Measurements from ENCODE around the gene PGM5.
A peak's percentile ranks its signal among the peaks of the same experiment; 100 is the strongest.
"Not testable (repeated sequence)": the region's sequence is repeated elsewhere in the genome, so short reads cannot be mapped to it uniquely, and the experiment has no call there.

PGM5 gene

DNA sequence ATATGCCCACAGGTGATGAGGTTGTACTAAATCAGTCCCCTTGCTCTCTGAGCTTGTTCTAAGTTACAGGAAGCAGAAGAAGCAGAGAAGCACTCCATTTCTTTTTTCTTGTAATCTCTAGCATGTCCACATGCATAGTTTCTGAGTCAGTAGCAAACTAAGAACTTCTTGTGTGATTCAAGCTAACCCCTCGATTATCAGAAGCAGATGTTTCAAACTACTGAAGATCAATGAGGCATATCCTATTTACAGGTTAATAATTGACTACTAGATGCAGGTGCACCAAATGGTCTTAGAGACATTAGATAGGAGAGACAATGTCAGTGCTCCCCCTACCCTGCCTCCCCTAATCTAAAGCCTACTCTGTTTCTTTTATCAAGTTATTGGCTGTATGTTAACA lies 21.3 kb downstream of the PGM5 start:
- DNase-seq: not testable (repeated sequence)

DNA sequence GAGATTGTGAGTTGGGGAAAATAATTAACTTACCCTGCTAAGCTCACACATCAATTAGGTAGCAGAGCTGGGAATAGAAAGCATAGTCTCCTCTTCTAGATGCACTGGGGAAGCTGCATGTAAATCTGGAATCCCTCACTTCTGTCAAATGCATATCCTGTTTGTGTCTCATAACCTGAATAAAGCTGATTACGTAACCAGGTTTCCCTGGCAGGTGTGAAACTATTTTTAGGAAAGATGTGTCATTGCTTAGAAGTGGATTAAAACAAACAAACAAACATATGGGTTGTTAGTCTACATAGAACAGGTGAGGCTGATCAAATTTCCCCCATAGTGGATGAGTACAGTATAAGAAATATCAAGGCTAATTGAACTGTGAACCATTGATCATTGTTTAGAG lies 27.5 kb downstream of the PGM5 start:
- not testable (repeated sequence) for DNase-seq

DNA sequence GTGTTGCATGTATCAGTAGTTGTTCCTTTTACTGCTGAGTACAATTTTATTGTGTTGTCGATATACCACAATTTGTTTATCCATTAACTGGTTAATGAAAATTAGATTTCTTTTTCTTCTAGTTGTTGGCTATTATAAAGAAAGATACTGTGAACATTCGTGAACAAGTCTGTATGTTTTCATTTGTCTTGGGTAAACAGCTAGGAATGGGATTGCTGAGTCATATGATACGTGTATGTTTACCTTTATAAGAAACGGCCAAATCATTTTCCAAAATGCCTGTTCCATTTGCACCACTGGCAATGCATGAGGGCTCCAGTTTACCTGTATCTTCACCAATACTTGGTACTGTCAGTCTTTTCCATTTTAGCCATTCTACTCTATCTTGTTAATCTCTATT lies 33.1 kb downstream of the PGM5 start:
- DNase-seq: not testable (repeated sequence)

DNA sequence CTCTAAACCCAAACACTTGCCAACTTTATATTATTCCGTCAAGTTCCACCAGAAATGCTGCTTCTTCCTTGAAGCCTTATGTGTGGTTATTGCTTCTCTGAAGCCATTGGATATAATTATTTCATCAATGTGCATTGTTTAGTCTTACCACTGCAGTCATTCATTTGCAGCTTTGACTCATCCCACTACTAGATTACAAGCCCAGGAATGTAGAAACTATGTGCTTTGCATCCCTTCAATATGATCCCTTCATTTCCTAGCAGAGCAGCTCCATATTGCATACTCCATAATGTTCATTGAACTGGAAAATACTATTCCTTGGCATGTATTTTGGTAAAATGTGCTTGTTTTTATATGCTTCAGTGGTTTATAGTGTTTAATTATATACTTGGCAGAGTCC lies 34.3 kb downstream of the PGM5 start:
- not testable (repeated sequence) for DNase-seq

DNA sequence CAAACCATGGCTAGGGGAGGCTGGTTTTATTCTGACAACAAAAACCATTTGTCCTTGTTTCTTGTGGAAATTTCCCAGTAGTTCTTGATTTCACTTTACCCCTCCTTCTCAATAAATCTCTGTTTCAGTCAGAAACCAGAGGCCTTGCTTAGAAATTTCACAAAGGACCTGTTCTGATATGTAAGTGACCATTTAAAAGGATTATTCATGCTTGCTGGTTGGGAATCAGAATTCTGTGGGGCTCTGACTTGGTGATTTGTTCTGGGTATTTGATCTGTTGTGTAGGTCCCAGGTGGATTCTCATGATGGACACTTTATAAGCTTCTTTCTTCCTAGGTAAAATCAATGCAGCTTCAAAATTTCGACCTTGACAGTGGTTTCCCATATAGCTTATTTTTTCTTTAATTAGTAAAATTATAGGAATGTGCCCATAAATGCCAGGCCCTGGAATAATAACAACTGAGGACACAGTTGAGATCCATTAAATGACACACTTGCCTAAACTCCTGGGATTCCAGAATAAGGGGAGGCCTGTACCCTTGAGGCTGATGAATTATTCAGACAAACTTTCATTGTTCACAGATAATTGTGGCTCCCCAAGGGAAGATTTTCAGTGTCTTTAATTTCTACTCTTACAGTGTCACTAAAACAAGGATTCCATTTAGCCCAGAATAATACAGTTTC lies 40.1 kb downstream of the PGM5 start:
- peak; percentile 17 for DNase-seq

DNA sequence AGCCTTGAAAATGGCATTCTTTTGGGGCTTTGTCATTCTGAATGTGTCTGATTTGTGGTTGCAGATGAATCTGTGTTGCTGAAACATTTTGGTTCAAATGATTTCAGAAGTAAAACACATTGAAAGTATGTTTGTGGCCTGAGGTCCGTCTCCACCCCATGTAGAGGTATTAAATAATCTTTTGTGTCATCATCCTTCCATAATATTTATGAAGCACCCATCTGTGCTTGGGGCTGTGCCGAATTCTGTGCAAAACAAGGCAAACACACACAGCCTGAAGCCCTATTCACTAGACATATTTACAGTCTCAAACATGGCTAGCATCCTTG lies 40.6 kb downstream of the PGM5 start:
- peak; percentile 79 for DNase-seq

DNA sequence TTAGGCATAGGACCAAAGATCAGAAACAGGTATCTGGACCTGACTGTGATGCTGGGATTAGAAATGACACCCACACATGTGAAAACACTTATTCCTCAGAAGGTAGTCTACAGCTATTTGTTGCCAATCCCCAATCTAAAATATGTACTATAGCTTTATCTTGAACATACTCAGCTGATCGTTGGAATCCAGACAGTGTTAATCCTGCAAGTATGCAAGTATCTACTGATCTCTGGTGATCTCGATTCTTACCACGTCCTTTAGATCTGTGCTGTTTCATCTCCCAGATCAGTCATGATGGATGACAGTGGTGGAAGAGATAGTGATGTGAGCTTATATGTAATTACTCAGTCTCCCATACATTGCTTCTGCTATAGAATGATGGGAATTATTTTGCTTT lies 41.4 kb downstream of the PGM5 start:
- DNase-seq: peak; percentile 3

DNA sequence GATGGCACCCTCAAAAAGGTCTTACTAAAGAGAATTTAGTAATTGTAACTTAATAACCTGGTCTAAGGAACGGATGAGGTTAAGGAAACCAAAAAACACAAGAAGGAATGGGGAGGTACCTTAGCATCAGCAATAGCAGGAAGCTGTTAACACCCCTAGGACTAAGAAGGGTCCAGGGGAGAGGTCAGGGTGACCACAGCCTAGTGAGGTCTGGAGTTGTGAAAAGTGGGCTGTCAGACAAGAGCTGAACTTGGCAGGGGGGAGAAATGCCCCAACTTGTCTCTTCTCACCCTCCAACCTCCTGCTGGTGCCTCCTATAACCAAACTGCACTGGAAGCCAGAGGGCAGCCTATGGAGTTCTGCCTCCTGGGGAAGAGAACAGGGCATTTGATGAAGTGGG lies 41.9 kb downstream of the PGM5 start:
- not testable (repeated sequence) for DNase-seq

DNA sequence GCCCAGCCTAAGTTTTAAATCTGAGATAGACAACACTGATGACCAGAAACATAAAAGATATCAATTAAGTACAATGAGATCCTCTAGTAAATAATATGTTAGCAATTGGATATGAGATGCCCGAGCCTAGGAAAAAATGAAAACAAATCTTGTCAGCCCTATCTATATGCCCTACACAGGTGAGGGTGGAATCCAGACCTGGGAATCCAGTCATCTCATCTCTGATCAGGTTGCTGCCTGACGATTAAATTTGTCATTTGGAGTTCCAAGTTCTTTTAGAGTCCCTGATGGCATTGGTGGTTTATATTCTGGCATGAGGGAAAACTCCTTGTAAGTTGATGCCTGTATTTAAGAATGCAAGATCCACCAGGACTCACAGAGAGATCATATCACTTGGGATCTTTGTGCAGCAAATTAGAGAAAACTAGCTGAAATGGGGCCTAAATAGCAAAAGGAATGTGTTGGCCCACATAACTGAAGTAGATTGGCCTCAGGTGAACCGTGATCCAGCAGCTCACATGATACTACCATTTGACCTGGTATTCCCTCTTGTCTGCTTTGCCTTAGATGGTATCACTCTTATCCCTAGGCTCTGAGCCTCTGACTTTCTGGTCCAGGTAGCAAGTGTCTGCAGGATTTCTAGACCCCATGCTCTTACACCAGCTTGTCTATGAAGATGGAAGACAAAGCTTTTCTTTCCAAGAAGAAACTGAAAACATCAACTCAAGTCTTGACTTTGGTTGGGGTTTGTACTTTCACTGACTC lies 48.2 kb downstream of the PGM5 start:
- DNase-seq: not testable (repeated sequence)

DNA sequence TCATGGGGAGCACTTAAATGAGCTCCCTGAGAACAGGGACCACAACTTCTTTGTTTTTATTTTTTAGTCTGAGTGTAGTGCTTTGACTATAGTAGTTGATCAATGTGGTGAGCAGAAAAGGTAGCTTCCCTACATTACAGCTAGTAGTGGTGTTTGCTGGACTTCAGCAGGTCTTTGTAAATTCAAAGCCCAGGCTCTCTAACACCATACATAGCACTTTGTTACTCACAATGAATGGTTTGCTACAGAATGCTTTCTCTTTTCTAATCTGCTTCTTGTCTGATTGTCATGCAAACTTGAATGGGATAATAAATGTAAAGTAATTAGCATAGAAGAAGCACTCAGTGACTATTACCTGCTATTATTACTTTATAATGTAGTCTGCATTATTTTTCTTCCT lies 55.5 kb downstream of the PGM5 start:
- DNase-seq: not testable (repeated sequence)

DNA sequence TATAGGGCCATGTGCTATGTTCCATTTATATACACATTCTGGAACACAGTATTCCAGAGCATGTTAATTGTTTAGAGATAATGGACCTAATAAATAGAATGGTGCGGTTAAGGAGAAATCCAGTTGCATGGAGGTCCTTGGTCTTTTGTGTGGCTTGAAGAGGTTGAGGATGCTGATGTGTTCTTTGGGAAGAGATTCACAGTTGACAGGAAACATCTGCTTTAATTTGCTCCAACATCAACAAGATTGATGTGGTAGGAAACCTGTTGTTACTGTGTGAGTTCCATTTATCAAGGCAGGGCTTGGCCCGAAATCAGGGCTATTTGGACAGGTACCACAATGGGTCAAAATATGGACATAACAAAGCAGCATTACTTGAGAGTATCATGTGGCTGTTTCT lies 56.3 kb downstream of the PGM5 start:
- DNase-seq: not testable (repeated sequence)

DNA sequence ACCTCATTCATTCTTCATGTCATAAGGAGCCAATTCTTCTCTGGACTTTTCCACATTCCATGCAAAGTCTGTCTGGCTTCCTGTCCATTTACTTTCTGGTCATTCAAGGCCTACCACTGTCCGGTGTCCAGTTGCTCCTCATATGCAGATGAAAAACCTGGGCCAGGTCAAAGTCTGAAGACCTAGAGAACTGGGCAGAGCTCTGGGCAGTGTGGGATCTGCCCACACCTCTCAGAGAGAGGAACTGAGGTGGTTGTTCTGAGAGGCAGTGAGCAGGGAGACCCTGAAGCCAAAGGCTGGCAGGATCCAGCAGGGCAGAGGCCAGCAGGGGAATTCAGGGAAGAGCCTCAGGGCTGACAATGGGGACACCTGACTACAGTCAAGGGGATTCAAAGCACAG lies 58.7 kb downstream of the PGM5 start:
- not testable (repeated sequence) for DNase-seq

DNA sequence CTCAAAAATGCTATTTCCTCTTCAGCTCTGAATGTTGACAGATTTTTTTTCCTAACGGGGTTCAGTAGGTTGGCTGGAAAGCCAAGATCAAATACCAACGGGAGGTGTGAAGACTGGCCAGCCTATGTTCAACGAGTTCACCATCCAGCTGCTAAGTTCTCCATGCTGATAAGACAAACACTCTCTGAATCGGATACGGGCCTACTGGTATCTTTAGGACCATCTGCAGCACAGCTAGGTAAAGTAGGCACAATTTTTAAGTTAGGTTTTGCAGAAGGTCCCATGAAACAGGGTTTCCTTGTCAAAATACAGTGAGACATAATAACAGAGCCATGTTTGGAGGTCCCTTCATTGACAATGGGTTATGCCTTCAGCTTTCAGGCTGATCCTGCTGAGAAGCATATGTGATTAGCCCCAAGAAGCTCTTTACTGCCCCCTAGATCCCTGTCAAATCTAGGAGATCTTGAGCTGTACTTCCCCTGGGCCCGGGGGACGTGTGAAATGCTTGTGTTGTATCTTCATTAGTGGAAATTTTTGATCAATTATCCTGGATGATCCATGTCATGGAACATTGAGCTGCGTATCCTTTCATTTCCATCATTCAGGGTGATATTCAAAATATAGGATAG lies 60.6 kb downstream of the PGM5 start:
- DNase-seq: no peak

DNA sequence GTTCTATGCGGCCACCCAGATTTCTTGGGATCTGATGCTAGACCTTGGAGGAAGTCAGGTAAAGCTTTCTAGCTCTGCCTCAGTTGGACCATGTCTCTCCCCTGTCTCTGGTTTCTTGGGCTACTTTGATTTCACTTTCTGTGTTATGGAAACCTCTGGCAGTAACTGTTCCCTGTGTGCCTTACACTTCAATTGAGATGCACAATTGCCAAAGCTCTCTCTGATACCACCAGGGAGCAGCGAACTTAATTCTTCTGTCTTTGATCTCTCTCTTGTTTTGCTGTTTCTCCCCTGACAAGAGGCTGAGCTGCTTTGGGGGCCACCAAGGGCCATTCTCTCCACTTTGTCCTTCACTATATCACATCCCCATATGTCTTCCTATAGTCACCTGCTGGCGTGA lies 61.4 kb downstream of the PGM5 start:
- no peak for DNase-seq

DNA sequence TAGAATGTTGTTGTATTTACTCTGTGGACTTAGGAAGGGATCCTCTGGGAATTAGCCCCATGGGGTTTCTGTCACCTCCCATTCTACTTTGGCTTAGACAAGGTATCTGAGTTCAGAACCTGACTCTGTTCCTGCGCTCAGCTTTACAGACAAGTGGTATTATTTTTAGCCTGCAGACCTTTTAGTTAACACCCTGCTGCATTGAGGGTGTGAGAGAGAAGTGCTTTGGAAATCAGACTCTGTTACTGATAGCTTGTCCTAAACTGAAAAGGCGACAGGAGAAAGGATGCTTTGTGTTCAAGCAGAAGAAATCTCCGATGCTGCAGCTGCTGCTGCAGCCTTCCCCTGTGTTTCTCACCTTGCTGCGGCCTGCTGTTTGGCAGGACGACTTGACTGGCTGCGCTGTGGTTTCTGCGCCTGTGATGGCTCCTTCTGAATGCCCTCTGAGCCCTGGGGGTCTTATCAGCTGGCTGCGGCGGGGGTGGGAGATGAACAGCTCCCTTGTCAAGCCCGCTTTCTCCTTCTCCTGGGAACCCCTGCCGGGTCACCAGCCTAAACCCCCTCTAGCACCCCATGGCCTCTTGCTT lies 61.9 kb downstream of the PGM5 start:
- no peak for DNase-seq

DNA sequence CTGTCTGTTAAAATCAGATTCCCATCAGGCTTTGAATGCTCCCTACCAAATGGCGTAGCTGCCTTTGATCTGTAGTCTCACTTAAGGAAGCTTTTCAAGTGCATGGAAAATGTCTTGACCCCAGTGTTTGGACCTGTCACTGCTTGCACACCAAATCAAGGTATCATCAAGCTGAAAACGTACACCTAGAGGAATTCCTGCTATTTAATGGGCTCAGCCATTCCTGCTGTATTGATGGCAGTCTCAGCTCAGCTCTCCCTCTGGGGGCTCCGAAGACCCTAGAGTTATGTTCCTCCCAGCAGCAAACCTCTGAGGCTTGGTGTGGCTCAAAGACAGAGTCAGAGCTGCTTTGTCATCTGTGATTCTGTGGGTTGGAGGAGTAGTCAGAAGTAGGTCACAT lies 63.5 kb downstream of the PGM5 start:
- no peak for DNase-seq

DNA sequence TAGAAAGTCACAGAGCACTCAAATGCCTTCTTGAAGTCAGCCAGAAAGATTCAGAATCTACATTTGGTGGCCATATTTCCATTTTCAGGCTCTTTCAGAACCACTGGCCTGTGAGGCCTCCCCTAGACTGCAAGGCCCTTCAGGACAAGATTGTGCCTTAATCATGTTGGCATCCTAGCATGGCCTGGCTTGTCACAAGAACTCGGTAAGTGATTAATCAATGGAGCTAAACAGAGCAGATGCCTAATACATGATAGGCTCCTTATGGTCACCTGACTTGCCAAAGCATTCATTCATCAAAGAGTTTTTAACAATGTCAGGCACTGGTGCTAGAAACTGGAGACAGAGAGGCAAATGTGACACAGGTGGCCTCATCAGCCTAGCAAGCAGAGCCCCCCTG lies 70.3 kb downstream of the PGM5 start:
- no peak for DNase-seq

DNA sequence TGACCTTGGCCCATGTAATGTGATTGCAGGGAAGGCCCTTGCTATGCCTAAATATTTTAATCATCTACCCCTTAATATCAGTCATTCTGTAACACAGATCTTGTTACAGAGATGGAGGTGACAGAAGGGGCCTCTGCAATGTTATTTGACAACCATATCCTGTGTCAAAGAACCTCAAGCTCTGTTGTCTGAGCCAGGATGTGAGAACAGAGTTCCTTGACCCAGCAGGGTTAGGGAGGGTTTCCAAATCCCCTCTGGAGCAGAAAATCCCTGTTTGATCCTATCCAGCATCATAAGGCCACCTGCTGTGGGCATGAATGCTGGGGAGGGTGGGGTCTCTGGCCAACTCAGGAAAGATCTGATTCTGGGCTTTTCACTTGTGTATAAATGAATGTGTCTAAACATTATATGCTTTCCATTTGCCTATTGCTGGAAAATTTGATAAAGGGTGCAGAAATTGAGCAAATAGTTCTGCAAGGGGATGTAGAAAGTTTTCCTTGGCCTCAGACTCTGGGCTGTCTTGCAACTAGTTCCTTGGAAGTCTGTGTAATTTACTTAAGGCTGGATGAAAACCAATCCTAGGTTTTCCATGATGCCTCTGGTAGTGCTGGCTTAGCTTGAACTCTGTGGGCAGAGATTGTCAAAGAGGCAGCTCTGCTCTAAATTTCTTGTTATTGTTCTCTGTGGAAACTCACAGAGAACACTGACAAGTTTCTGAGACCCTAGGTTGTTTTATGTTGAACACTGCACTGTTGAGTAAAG lies 71.0 kb downstream of the PGM5 start:
- DNase-seq: no peak

DNA sequence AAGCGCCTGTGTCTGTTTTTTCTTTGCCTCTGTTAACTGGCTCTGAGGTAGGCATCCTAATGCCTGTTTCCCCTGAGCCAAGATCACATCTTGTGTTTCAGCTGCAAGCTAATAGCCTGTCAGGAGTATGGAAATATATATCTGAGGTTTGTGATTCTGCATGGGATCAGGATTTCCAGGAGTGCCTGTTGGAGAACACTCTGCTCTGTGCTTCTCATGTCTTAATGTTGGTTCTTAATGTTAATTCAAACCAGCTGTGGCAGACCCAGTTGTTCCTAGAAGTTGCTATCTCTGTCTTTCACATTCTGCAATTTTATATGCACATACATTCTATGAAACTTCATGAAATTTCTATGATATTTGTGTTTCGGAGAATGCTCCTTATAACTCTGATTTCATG lies 72.1 kb downstream of the PGM5 start:
- DNase-seq: no peak

DNA sequence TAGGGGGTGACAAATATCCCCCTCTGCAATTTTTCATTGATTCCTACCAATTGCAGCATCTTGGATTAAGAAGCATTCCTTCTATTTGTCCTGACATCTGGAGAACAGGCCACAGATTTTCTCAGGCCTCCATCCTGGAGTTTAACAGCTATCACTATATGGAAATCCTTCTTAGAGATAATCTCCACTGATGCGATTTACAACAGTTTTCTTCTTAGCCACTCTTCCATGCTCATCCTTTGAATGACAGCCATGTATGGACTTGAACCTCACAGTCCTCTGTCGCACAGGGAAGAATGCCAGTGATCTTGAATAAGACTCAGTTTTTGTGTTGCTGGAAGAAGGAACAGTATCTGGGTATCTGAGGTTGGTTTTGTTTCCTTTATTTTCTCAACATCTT lies 73.2 kb downstream of the PGM5 start:
- no peak for DNase-seq

DNA sequence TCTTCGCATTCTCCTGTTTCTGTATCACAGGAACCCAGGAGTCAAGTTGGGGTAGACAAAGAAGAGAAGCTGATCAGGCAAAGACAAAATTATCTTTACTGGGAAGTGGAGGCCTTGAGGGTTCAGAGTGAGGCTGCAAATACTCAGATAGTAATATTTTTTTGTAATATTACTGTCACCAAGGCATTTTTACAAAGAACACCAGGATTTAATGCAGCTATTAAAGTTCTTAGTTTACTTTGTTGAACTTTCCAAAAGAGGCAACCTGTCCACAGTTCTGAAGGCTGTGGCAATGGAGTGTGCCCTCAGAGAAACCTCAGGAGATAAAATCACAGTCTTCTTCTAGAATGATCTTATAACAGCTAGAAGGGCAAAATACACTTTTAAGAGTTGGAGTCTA lies 74.9 kb downstream of the PGM5 start:
- DNase-seq: no peak

DNA sequence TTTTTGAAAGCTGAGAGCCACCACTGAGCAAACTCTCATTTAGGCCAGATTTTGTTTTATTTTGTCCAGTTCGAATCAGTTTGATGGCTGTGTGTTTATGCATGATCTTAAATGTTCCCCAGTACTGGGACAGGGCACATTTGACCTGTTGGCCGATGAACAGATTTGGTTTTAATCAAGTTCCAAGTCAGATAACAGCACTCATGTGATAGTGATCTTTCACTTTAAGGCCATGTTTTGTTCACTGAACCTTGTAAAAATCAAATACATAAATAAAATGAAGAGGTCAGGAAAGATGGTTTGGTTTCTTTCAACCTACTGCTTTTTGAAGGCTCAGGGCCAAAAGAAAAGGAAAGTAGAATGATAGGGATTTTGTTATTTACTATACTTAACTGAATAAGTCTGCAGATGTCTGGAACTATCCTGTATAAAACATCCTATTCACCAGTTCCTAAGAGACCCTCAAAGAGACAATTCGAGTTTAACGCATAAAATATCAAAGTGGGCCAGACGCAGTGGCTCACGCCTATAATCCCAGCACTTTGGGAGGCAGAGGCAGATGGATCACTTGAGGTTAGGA lies 77.2 kb downstream of the PGM5 start:
- DNase-seq: no peak

DNA sequence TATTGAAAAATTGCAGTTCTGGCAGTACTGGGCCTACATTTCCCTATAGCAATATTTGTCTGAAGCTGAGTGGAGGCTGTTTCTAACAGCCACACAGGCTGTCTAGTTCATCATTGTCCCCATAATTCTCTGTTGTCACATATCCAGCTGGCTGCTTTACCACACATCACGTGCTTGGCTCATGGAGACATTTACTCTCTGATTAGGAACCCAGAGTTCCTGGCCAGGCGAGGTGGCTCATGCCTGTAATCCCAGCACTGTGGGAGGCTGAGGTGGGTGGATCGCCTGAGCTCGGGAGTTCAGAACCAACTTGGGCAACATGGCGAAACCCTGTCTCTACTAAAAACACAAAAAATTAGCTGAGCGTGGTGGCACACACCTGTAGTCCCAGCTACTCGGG lies 81.4 kb downstream of the PGM5 start:
- no peak for DNase-seq

Data from fibroblast of skin of scalp (primary cell).